ENCODE data around the gene HTRA1. TPM values are rescaled to one million over a fixed set of nuclear protein-coding genes. Genes with fewer than 3 reads are reported as not detected.

HTRA1 gene
- total and polyA plus RNA-seq, 4 donors: 261 to 465 (median 355) TPM

DNA sequence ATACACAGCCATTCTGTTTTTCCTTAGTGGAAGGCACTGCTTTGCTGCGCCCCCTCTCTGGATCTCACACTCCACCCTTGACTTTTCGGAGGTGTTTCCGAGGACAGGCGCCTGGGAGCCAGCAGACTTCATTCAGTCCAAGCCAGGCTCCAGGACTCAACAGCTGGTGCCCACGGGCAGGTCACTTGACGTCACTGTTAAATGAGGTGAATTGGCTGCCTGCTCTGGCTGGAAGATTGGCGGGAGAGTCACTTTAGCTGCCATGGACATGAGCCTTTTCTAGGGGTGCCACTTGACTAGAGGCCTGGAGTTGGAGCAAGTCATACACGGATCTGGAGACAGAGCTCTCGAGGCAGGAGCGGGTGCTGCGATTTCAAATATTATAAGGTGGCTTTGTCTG, 3.2 kb downstream of the HTRA1 start:
- no peaks in the 10 kb centered on the region for H3K36me3 ChIP-seq (ENCODE audit: control insufficient read depth in 1 of 2, insufficient read depth in 2 of 2, low read length in 1 of 2)
- intact Hi-C loops (cut with DNase I): loop anchor here in 1 of 2 donors (5.0 kb wide), 1 partner anchor 38 kb away; no protein-coding TSS in a partner anchor
- no peaks in the 10 kb centered on the region for H3K9me3 ChIP-seq (ENCODE audit: control insufficient read depth, low read length)
- DNase-seq: no peak
- H3K4me1 ChIP-seq (ENCODE audit: control insufficient read depth in 1 of 2, insufficient read depth in 2 of 2, low read length in 2 of 2): peaks cover 1 to 15% of the 10 kb centered on the region in 2 donors
- H3K4me3 ChIP-seq (ENCODE audit: low read length in 2 of 2): no peak overlapping the region
- no peak overlapping the region for H3K27ac ChIP-seq (ENCODE audit: low read depth in 1 of 2, low read length in 2 of 2)
- ATAC-seq (ENCODE audit: low FRiP score): no peak
- WGBS, 2 donors: 25 to 29% methylated on average over 11 of the region's 11 CpGs
- no peaks in the 10 kb centered on the region for H3K27me3 ChIP-seq (ENCODE audit: control insufficient read depth in 1 of 2, insufficient read depth in 2 of 2, low read length in 1 of 2)

DNA sequence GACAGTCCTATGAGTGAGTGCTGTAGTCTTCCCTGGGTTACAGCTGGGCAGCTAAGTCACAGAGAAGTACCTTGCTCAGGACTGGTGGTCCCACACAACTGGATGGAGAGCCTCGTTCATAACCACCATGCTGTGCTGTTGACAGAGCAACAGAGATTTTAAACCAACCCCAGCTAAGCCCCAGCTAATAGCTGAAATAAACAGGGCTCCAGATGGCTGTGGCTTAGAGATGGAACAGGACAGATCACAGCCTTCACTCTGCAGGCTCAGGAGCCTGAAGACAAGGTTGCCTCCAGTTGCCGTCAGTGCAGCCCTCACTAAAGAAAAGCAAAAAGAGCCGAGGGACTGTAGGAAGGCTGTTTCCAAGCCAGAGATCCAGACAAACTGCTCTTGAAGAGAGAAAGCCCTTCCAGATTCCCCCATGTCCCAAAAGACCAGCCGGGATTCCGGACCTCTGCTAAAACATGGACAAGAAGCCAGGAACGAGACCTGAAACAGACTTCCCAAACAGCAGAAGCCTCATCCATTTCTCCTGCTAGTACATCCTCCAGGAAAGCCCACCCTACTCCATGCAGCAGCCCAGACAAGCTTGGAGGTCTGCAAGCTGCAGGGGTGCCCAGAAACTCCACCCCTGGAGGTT, 4.2 kb downstream of the HTRA1 start:
- ATAC-seq (ENCODE audit: low FRiP score) (no peak), DNase-seq (no peak)
- Histone ChIP-seq H3K27ac (ENCODE audit: low read depth in 1 of 2, low read length in 2 of 2) (no peak overlapping the region), H3K36me3 (ENCODE audit: control insufficient read depth in 1 of 2, insufficient read depth in 2 of 2, low read length in 1 of 2) (no peaks in the 10 kb centered on the region), H3K9me3 (ENCODE audit: control insufficient read depth, low read length) (no peaks in the 10 kb centered on the region), H3K4me1 (ENCODE audit: control insufficient read depth in 1 of 2, insufficient read depth in 2 of 2, low read length in 2 of 2) (peaks cover 1 to 15% of the 10 kb centered on the region in 2 donors), H3K4me3 (ENCODE audit: low read length in 2 of 2) (no peak overlapping the region), H3K27me3 (ENCODE audit: control insufficient read depth in 1 of 2, insufficient read depth in 2 of 2, low read length in 1 of 2) (no peaks in the 10 kb centered on the region)
- intact Hi-C loops (cut with DNase I): no loop called here
- WGBS, 2 donors: 60 to 74% methylated on average over 6 of the region's 6 CpGs

DNA sequence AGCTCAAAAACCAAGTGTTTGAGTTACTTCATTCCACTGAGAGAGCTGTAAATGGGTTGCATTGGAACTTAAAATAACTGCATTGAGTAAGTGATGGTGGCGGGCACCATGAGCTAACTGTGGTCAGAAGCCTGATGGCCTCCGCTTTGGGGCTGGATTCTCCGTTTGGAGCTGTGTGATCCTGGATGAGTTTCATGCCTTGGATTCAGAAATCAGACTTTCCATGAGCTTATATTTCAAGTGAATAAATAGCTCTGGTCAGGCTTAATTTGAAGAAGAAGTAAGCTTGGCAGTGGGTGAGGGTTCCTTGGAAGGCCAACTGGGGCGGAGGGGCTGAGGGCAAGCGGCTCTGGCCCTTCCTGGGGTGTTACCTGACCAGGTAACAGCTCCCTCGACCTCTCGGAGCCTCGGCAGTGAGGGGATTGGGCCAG, 5.6 kb downstream of the HTRA1 start:
- 78% methylated on average over 8 of the region's 8 CpGs for WGBS, 2 donors
- intact Hi-C loops (cut with DNase I): no loop called here
- Histone ChIP-seq H3K4me1 (ENCODE audit: control insufficient read depth in 1 of 2, insufficient read depth in 2 of 2, low read length in 2 of 2) (peaks cover 1 to 15% of the 10 kb centered on the region in 2 donors), H3K27me3 (ENCODE audit: control insufficient read depth in 1 of 2, insufficient read depth in 2 of 2, low read length in 1 of 2) (no peaks in the 10 kb centered on the region), H3K4me3 (ENCODE audit: low read length in 2 of 2) (no peak overlapping the region), H3K36me3 (ENCODE audit: control insufficient read depth in 1 of 2, insufficient read depth in 2 of 2, low read length in 1 of 2) (no peaks in the 10 kb centered on the region), H3K9me3 (ENCODE audit: control insufficient read depth, low read length) (no peaks in the 10 kb centered on the region), H3K27ac (ENCODE audit: low read depth in 1 of 2, low read length in 2 of 2) (no peak overlapping the region)
- DNase-seq (no peak), ATAC-seq (ENCODE audit: low FRiP score) (no peak)

DNA sequence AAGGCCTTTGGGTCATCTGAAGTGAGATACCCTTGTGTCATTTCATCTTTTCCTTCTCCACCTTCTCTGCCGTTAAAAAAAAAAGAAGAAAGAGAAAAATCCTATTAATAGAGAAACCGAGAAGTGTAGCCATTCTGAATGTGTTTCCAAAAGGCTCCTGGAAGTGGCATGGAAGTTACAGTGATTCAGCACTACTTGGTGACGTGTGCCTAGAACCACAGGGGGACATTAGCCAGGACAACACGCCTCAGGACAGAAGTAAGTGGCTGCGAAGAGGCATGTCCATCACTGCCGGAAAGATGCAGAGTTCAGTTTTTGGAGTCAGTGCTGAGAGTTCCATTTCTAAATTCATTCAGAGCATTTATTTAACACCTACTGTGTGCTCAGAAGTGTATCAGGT, 6.3 kb downstream of the HTRA1 start:
- intact Hi-C loops (cut with DNase I): no loop called here
- no peak for ATAC-seq (ENCODE audit: low FRiP score)
- H3K36me3 ChIP-seq (ENCODE audit: control insufficient read depth in 1 of 2, insufficient read depth in 2 of 2, low read length in 1 of 2): no peaks in the 10 kb centered on the region
- peaks cover 1 to 15% of the 10 kb centered on the region in 2 donors for H3K4me1 ChIP-seq (ENCODE audit: control insufficient read depth in 1 of 2, insufficient read depth in 2 of 2, low read length in 2 of 2)
- no peak for DNase-seq
- 62 to 64% methylated on average over 6 of the region's 6 CpGs for WGBS, 2 donors
- H3K27ac ChIP-seq (ENCODE audit: low read depth in 1 of 2, low read length in 2 of 2): no peak overlapping the region
- H3K9me3 ChIP-seq (ENCODE audit: control insufficient read depth, low read length): no peaks in the 10 kb centered on the region
- no peak overlapping the region for H3K4me3 ChIP-seq (ENCODE audit: low read length in 2 of 2)
- H3K27me3 ChIP-seq (ENCODE audit: control insufficient read depth in 1 of 2, insufficient read depth in 2 of 2, low read length in 1 of 2): no peaks in the 10 kb centered on the region

DNA sequence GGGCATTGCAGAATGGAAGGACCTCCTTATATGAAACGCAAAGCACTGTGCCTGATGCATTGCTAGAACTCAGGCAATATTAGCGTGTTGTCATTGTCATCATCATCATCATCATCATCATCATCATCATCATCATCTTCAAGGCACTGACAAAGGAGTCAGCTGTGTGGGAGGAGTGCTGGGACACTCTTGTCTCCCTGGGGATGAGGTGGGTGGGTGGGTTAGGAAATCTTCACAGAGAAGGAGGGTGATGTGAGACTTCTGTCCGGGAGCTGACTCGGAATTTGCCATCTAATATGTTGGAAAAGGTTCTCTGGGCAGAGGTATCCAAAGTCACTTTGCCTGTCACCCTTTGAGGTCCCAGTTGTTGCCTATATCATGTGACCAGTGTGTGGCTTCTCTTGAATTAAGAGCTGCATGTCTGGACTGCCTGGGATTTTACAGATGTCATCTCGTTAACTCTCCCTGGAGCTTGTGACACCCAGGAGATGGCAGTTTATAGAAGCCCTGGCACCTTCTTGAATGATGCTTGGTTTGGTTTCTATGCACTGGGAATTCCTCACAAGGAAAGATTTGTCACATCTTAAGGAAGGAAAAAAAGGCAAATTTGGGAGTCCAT, 7.1 kb downstream of the HTRA1 start:
- intact Hi-C loops (cut with DNase I): no loop called here
- peaks cover 1 to 15% of the 10 kb centered on the region in 2 donors for H3K4me1 ChIP-seq (ENCODE audit: control insufficient read depth in 1 of 2, insufficient read depth in 2 of 2, low read length in 2 of 2)
- 92 to 93% methylated on average over 5 of the region's 5 CpGs for WGBS, 2 donors

DNA sequence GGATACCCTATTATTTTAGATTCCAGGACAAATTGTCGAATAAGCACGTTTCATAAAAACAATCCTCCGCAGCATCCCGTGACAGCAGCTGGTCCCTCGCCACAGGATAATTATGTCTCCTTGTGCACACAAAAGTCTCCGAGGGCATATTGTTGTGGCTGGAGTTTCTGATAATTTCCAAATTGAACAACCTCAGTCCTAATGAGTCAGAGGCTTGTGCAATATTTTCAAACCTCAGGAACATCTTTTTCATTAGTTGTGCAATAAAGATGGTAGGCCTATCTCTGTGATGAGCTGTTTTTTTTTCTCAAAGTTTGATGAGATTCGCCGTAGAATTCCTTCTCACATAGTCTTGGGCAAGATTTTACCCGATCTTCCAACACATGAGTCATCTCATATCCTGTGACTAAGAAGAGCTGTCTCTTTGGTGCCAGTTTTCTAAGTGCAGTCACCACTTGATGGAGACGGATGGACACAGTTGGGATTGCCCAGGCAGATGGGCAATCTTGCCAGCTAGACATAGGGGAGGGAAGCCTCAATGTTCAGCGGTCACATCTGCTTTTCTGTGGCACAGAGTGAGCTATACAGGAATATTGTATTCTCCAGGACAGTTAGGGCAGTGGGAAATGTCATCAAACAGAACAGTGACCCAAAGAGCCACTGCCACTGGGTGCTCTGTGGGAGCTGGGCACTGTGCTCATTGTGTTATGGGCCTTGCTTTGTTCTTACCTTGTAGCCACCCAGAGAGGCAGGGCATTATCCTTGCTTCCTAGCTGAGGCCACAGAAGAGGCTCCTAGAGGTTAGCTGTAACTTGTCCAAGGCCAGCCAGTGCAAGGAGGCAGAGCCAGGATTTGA, 7.8 kb downstream of the HTRA1 start:
- peak overlapping the region in 1 of 2 donors; percentile 5 for H3K27ac ChIP-seq (ENCODE audit: low read depth in 1 of 2, low read length in 2 of 2)
- peaks cover 5 to 15% of the 10 kb centered on the region in 2 donors for H3K4me1 ChIP-seq (ENCODE audit: control insufficient read depth in 1 of 2, insufficient read depth in 2 of 2, low read length in 2 of 2)
- ATAC-seq (ENCODE audit: low FRiP score): peak; percentile 69
- H3K36me3 ChIP-seq (ENCODE audit: control insufficient read depth in 1 of 2, insufficient read depth in 2 of 2, low read length in 1 of 2): no peaks in the 10 kb centered on the region
- intact Hi-C loops (cut with DNase I): no loop called here
- H3K27me3 ChIP-seq (ENCODE audit: control insufficient read depth in 1 of 2, insufficient read depth in 2 of 2, low read length in 1 of 2): no peaks in the 10 kb centered on the region
- H3K9me3 ChIP-seq (ENCODE audit: control insufficient read depth, low read length): no peaks in the 10 kb centered on the region
- 43 to 45% methylated on average over 11 of the region's 11 CpGs for WGBS, 2 donors
- DNase-seq: no peak
- H3K4me3 ChIP-seq (ENCODE audit: low read length in 2 of 2): no peak overlapping the region

More for the DNA sequence above, 7.1 kb downstream of the HTRA1 start:
- H3K4me3 ChIP-seq (ENCODE audit: low read length in 2 of 2): no peak overlapping the region
- H3K36me3 ChIP-seq (ENCODE audit: control insufficient read depth in 1 of 2, insufficient read depth in 2 of 2, low read length in 1 of 2): no peaks in the 10 kb centered on the region
- no peaks in the 10 kb centered on the region for H3K27me3 ChIP-seq (ENCODE audit: control insufficient read depth in 1 of 2, insufficient read depth in 2 of 2, low read length in 1 of 2)
- no peak for ATAC-seq (ENCODE audit: low FRiP score)
- no peaks in the 10 kb centered on the region for H3K9me3 ChIP-seq (ENCODE audit: control insufficient read depth, low read length)
- no peak overlapping the region for H3K27ac ChIP-seq (ENCODE audit: low read depth in 1 of 2, low read length in 2 of 2)
- DNase-seq: no peak

DNA sequence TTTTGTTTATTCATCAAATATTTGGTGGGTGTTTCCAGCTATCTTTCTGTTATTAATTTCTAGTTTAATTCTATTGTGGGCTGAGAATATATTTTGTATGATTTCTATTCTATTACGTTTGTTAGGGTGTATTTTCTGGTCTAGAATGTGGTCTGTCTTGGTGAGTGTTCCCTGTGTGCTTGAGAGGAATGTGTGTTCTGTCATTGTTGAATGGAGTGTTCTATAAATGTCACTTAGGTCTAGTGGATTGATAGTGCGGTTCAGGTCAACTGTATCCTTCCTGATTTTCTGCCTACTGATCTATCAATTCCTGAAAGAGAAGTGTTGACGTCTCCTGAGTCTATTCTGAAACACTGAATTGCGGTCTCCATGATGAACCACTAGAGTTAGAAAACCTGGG, 8.5 kb downstream of the HTRA1 start:
- Histone ChIP-seq H3K36me3 (ENCODE audit: control insufficient read depth in 1 of 2, insufficient read depth in 2 of 2, low read length in 1 of 2) (no peaks in the 10 kb centered on the region), H3K4me3 (ENCODE audit: low read length in 2 of 2) (no peak overlapping the region), H3K27ac (ENCODE audit: low read depth in 1 of 2, low read length in 2 of 2) (no peak overlapping the region), H3K4me1 (ENCODE audit: control insufficient read depth in 1 of 2, insufficient read depth in 2 of 2, low read length in 2 of 2) (peaks cover 6 to 13% of the 10 kb centered on the region in 2 donors), H3K27me3 (ENCODE audit: control insufficient read depth in 1 of 2, insufficient read depth in 2 of 2, low read length in 1 of 2) (no peaks in the 10 kb centered on the region), H3K9me3 (ENCODE audit: control insufficient read depth, low read length) (no peaks in the 10 kb centered on the region)
- intact Hi-C loops (cut with DNase I): no loop called here
- 71 to 84% methylated on average over 4 of the region's 4 CpGs for WGBS, 2 donors
- DNase-seq (no peak), ATAC-seq (ENCODE audit: low FRiP score) (no peak)

DNA sequence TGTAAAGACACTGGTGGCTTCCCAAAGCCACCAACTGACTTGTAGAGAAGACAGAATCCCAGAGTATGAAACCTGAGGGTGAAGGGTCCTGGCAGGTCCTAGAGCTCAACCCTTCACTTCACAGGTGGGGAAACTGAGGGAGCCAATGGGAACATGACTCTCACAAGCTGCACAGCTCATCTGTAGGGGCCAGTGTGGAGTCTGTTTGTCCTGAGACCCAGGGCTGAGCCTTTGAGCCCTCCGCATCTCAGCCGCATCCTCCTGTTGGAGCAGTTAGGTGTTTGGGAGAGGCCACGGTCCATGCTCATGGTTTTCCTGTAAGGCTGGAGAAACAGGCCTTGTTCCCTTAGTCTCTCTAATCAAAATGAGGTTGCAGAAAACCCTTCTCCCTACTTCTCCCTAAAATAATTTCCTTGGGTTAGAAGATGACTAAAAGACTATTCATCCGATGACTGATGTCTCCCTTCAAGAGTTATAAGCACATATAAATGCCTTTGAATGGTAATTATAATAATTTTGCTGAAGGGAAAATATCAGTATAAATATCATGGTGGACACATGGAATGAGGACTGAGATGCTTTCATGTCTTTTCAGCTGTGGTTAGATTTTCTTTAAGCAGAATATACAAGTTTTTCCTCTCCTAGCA, 10.3 kb downstream of the HTRA1 start:
- DNase-seq: no peak
- no peaks in the 10 kb centered on the region for H3K9me3 ChIP-seq (ENCODE audit: control insufficient read depth, low read length)
- no peak for ATAC-seq (ENCODE audit: low FRiP score)
- H3K4me1 ChIP-seq (ENCODE audit: control insufficient read depth in 1 of 2, insufficient read depth in 2 of 2, low read length in 2 of 2): peaks cover 4 to 16% of the 10 kb centered on the region in 2 donors
- H3K27me3 ChIP-seq (ENCODE audit: control insufficient read depth in 1 of 2, insufficient read depth in 2 of 2, low read length in 1 of 2): no peaks in the 10 kb centered on the region
- no peak overlapping the region for H3K27ac ChIP-seq (ENCODE audit: low read depth in 1 of 2, low read length in 2 of 2)
- intact Hi-C loops (cut with DNase I): no loop called here
- no peaks in the 10 kb centered on the region for H3K36me3 ChIP-seq (ENCODE audit: control insufficient read depth in 1 of 2, insufficient read depth in 2 of 2, low read length in 1 of 2)
- 94 to 98% methylated on average over 4 of the region's 4 CpGs for WGBS, 2 donors
- no peak overlapping the region for H3K4me3 ChIP-seq (ENCODE audit: low read length in 2 of 2)
